Kidney (tissue), 14 donors: ENCODE measurements around the gene FEZF2. TPM values are rescaled to one million over a fixed set of nuclear protein-coding genes. Genes with fewer than 3 reads are reported as not detected.
A peak's percentile ranks its signal among the peaks of the same experiment; 100 is the strongest.

Source experiments
- DNase-seq, 5 donors: peaks; one replicate each; pipeline ENCODE4 v3.0.0-alpha.2; 2013 to 2020
- FAIRE-seq: peaks from 2 replicates; lab custom pipeline; 2012; peaks lifted over from hg19 to GRCh38; lab: Jason Lieb, UNC
- H3K27ac ChIP-seq, 2 donors: one replicate each; pipeline ENCODE4 v1.7.0; 2013; ENCODE audit warnings: low read depth in 2 of 2, low read length in 2 of 2, inconsistent platforms in 1 of 2
- H3K27me3 ChIP-seq: one replicate; pipeline ENCODE4 v1.7.1; 2013; ENCODE audit warnings: low read length, inconsistent platforms; ENCODE audit not compliant: control insufficient read depth, insufficient read depth
- H3K36me3 ChIP-seq, 3 donors: one replicate each; pipeline versions ENCODE4 v1.7.0 to v1.7.1; 2013; ENCODE audit warnings: low read length in 3 of 3, control low read depth in 1 of 3, inconsistent platforms in 1 of 3; ENCODE audit not compliant: insufficient read depth in 3 of 3, control insufficient read depth in 2 of 3
- H3K4me1 ChIP-seq, 3 donors: one replicate each; pipeline versions ENCODE4 v1.7.0 to v1.7.1; 2013; ENCODE audit warnings: low read length in 3 of 3, inconsistent platforms in 1 of 3, low read depth in 1 of 3; ENCODE audit not compliant: control insufficient read depth in 2 of 3, insufficient read depth in 2 of 3
- H3K4me3 ChIP-seq, 3 donors: one replicate each; pipeline versions ENCODE4 v1.7.0 to v1.8.1; 2013; ENCODE audit warnings: low read length in 3 of 3, control low read depth in 1 of 3, inconsistent platforms in 1 of 3
- H3K9ac ChIP-seq, 3 donors: one replicate each; pipeline versions ENCODE4 v1.7.0 to v1.7.1; 2013; ENCODE audit warnings: low read length in 3 of 3, control low read depth in 1 of 3, inconsistent platforms in 1 of 3
- H3K9me3 ChIP-seq, 3 donors: one replicate each; pipeline versions ENCODE4 v1.7.0 to v1.7.1; 2013; ENCODE audit warnings: low read length in 3 of 3, control low read depth in 1 of 3, inconsistent platforms in 1 of 3; ENCODE audit not compliant: control insufficient read depth in 2 of 3, insufficient read depth in 1 of 3
- CTCF ChIP-seq: IDR thresholded peaks from 3 replicates; pipeline ENCODE4 v1.5.1; 2012; ENCODE audit warnings: mild to moderate bottlenecking, moderate library complexity, borderline replicate concordance; ENCODE audit not compliant: insufficient read depth; ENCODE audit errors: extremely low read depth
- intact Hi-C: fragments of 100-400 bp; cut with DNase I; formaldehyde crosslinking; loops from one replicate; pipeline ENCODE4 v1.11.1; 2022
- polyA plus RNA-seq: library from polyadenylated mRNA; stranded (reverse); fragments of 350-450 nt; fragmentation: Illumina TruSeq; extraction: RNeasy Lipid Tissue Mini Kit (QIAGEN cat#74804); gene quantifications from one replicate; pipeline ENCODE4 v1.2.3, GENCODE V29; 2014; ENCODE audit warnings: low read depth, low replicate concordance; ENCODE audit not compliant: insufficient read depth
- total RNA-seq: library from RNA; stranded (reverse); fragmentation: NEBNext Ultra II Directional; extraction: Animal tissue kit (Norgen Biotek cat#: 25700); gene quantifications from one replicate; pipeline ENCODE4 v1.2.1, GENCODE V29; 2021
- donor health status: control.
- donor health status: control.
- donor health status: control.
- donor health status: control.
- donor health status: control.
- donor health status: DM: yes; HTN: yes; CAD: no.
- donor health status: Normal renal cell carcinoma (clear cell type).

FEZF2 gene
- total and polyA plus RNA-seq, 2 donors from 2014 or later, result not detected

- Histone ChIP-seq H3K4me3 (no peak overlapping the region), H3K36me3 (no peaks in the 10 kb centered on the region), H3K27me3 (peaks cover 70% of the 10 kb centered on the region), H3K4me1 (peaks cover 0 to 4% (median 0%) of the 10 kb centered on the region in 3 donors), H3K27ac (no peak overlapping the region), H3K9ac (no peak overlapping the region), H3K9me3 (no peaks in the 10 kb centered on the region)
- intact Hi-C loops, result no loop called here
- DNase-seq (peak in 3 of 5 donors; percentile 28 to 41 (median 28)), FAIRE-seq (no peak)
- TF ChIP-seq CTCF, result no peak
Measured at GRCh38 chr3:62378311-62378789, 5.0 kb upstream of the FEZF2 start.

- no peak for TF ChIP-seq CTCF
- Histone ChIP-seq H3K4me1 (peaks cover 0 to 6% (median 0%) of the 10 kb centered on the region in 3 donors), H3K9me3 (no peaks in the 10 kb centered on the region), H3K27ac (no peak overlapping the region), H3K4me3 (no peak overlapping the region), H3K9ac (no peak overlapping the region), H3K27me3 (peaks cover 69% of the 10 kb centered on the region), H3K36me3 (no peaks in the 10 kb centered on the region)
- intact Hi-C loops, result no loop called here
- no peak for FAIRE-seq
- peak in 2 of 5 donors; percentile 21 to 39 for DNase-seq
Measured at GRCh38 chr3:62376906-62377877, 3.8 kb upstream of the FEZF2 start.

- no peak overlapping the region for H3K4me3 ChIP-seq
- FAIRE-seq (no peak), DNase-seq (no peak)
- no peak overlapping the region for H3K27ac ChIP-seq
- no peaks in the 10 kb centered on the region for H3K9me3 ChIP-seq
- no peak for TF ChIP-seq CTCF
- H3K9ac ChIP-seq, result no peak overlapping the region
- H3K4me1 ChIP-seq, result peaks cover 0 to 6% (median 0%) of the 10 kb centered on the region in 3 donors
- peaks cover 70% of the 10 kb centered on the region for H3K27me3 ChIP-seq
- intact Hi-C loops, result no loop called here
- no peaks in the 10 kb centered on the region for H3K36me3 ChIP-seq
Measured at GRCh38 chr3:62376454-62376720, 3.0 kb upstream of the FEZF2 start.
